Measurements from ENCODE around the gene KIF16B. TPM values are rescaled to one million over a fixed set of nuclear protein-coding genes. Genes with fewer than 3 reads are reported as not detected.

KIF16B gene
- total and polyA plus RNA-seq, 9 of the 15 experiments (the other 6 are each of a cell fraction or from before 2014, with no cell fraction given): 1.00 to 10.6 (median 8.5) TPM

DNA sequence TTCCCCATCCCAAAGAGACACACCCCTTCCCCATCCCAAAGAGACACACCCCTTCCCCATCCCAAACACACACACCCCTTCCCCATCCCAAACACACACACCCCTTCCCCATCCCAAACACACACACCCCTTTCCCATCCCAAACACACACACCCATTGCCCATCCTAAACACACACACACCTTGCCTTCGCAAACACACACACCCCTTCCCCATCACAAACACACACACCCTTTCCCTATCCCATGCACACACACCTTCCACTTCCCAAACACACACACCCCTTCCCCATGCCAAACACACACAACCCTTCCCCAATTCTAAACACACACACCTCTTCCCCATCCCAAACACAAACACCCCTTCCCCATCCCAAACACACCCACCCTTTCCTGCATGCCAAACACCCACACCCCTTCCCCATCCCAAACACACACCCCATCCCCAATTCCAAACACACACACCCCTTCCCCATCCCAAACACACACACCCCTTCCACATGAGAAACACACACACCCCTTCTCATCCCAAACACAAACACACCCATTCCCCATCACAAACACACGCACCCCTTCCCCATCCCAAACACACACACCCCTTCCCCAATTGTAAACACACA, 315.3 kb downstream of the KIF16B start (continued):
- TF ChIP-seq FOSL1 (tag; conservative IDR thresholded peaks at IDR 0.05): no peak
- no peak for TF ChIP-seq FOXM1 (IDR thresholded peaks at IDR 0.05; ENCODE audit: low read depth)
- no peak for TF ChIP-seq FOXM1 (CRISPR knock-in tag; IDR thresholded peaks at IDR 0.05; ENCODE audit: low read depth)
- TF ChIP-seq NFYB (IDR thresholded peaks at IDR 0.05; ENCODE audit: extremely low read depth, insufficient read length): no peak
- no peak for TF ChIP-seq ZNF282 (CRISPR knock-in tag; IDR thresholded peaks at IDR 0.05)
- no peak for TF ChIP-seq ZFPM2 (CRISPR knock-in tag; IDR thresholded peaks at IDR 0.05)
- no peak for TF ChIP-seq NR2F6 (CRISPR knock-in tag; IDR thresholded peaks at IDR 0.05)
- no peak for TF ChIP-seq TGIF2 (CRISPR knock-in tag; IDR thresholded peaks at IDR 0.05)

DNA sequence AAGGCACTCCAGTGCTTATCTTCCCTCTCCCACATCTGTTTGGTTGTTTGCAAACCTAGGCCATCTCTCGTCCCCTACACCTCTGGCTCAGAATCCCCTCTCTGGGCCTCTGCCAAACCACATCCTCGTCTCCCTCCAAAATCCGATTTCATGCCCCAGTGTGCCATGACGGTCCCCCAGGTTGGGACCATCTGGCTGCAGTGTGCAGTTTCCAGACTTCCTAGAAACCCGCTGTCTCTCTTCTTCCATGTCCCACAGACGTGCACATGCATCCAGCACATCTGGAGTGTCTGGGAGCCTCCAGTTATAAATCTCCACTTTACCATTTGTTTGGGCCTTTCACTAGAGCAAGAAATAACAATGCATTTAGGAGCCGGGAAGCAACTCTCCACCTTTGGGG, 316.2 kb downstream of the KIF16B start:
- Histone ChIP-seq H4K20me1 (replicated peaks; ENCODE audit: control insufficient read depth, insufficient read depth, low read length) (no peaks in the 10 kb centered on the region), H3K9me1 (ENCODE audit: control insufficient read depth, insufficient read depth, low read length) (no peaks in the 10 kb centered on the region), H3K4me1 (replicated peaks in 1 of 2; ENCODE audit: control insufficient read depth in 2 of 2, insufficient read depth in 2 of 2, low read length in 2 of 2) (peaks cover 4 to 7% of the 10 kb centered on the region in 2 experiments; a peak in 3 of 5 replicates), H3K27ac (ENCODE audit: extremely low read depth, low read depth, low read length) (no peak overlapping the region), H3K4me3 (no peak overlapping the region), H3K79me2 (ENCODE audit: control insufficient read depth, insufficient read depth, low read length) (no peaks in the 10 kb centered on the region), H3K27me3 (ENCODE audit: control insufficient read depth in 2 of 2, insufficient read depth in 2 of 2, low read length in 2 of 2) (no peaks in the 10 kb centered on the region), H2AFZ (ENCODE audit: low read depth, low read length) (no peak overlapping the region), H3K36me3 (ENCODE audit: control insufficient read depth, insufficient read depth, low read length) (no peaks in the 10 kb centered on the region), H3K9me3 (replicated peaks; ENCODE audit: control insufficient read depth, insufficient read depth, low read depth, low read length) (no peaks in the 10 kb centered on the region), H3K9ac (ENCODE audit: insufficient read depth in 1 of 2, low read depth in 2 of 2, low read length in 2 of 2) (no peak overlapping the region), H3K4me2 (ENCODE audit: insufficient read depth, low read length) (no peak overlapping the region)
- WGBS (ENCODE audit: insufficient coverage, low coverage, missing lambda C conversion rate): 2% methylated on average over 5 of the region's 7 CpGs
- TF ChIP-seq MYNN (IDR thresholded peaks at IDR 0.05) (no peak), MYNN (CRISPR knock-in tag; IDR thresholded peaks at IDR 0.05) (no peak), ELF1 (tag; IDR thresholded peaks at IDR 0.05) (no peak), KDM1A (IDR thresholded peaks at IDR 0.05) (no peak), U2AF2 (optimal IDR thresholded peaks at IDR 0.05; ENCODE audit: low read depth, low read length) (no peak)
- TF ChIP-seq, protein P1, sequence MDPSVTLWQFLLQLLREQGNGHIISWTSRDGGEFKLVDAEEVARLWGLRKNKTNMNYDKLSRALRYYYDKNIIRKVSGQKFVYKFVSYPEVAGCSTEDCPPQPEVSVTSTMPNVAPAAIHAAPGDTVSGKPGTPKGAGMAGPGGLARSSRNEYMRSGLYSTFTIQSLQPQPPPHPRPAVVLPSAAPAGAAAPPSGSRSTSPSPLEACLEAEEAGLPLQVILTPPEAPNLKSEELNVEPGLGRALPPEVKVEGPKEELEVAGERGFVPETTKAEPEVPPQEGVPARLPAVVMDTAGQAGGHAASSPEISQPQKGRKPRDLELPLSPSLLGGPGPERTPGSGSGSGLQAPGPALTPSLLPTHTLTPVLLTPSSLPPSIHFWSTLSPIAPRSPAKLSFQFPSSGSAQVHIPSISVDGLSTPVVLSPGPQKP (CRISPR knock-in tag; IDR thresholded peaks at IDR 0.05): no peak
- ChIA-PET POLR2A (no interaction called here), CTCF (ENCODE audit: low intra/inter-chr PET ratio) (no interaction called here)
- in situ Hi-C loops (cut with MboI) (no loop called here), intact Hi-C loops (cut with micrococcal nuclease) (no loop called here)
- no TSS peak for BruUV-seq (replicated peaks)
- DNase-seq (ENCODE audit: extremely low read depth in 1 of 4, low spot score in 3 of 4): no peak
- no peak for ATAC-seq
- no peak for FAIRE-seq
